ENCODE data around the gene PNP.

PNP gene

DNA sequence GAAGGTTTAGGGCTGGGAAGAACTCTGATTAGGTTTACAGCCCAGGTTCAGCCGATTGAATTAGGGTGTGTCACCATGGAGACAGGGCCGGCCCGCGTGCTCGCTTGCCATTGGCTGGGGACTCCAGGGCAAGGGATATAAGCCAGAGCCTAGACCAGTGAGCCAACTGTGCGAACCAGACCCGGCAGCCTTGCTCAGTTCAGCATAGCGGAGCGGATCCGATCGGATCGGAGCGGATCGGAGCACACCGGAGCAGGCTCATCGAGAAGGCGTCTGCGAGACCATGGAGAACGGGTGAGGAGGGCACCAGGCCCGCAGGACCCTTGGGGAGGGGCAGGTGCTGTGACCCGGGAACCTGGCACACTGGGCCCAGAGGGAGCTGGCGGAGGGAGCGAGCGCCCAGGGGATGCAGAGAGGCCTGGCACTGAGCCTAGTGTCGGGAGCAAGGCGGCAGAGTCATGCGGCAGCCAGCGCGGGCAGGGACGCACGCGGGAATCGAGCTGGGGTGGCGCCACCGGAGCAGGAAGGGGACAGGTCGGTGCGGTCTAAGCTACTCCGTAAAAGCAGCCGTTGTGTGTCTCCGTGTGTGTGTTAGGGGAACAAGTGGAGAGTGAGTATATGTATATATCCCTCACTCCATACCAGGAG lies at the start of gene PNP:
Gene PNP, plus strand, starts transcription at position 165 of the 648 bp plus-strand sequence. Its CDS starts 119 bp downstream, at position 284.
- peak within 1 kb of the TSS; percentile 87 for H3K4me3 ChIP-seq (ENCODE audit: low read length)
- TF ChIP-seq, protein P1, sequence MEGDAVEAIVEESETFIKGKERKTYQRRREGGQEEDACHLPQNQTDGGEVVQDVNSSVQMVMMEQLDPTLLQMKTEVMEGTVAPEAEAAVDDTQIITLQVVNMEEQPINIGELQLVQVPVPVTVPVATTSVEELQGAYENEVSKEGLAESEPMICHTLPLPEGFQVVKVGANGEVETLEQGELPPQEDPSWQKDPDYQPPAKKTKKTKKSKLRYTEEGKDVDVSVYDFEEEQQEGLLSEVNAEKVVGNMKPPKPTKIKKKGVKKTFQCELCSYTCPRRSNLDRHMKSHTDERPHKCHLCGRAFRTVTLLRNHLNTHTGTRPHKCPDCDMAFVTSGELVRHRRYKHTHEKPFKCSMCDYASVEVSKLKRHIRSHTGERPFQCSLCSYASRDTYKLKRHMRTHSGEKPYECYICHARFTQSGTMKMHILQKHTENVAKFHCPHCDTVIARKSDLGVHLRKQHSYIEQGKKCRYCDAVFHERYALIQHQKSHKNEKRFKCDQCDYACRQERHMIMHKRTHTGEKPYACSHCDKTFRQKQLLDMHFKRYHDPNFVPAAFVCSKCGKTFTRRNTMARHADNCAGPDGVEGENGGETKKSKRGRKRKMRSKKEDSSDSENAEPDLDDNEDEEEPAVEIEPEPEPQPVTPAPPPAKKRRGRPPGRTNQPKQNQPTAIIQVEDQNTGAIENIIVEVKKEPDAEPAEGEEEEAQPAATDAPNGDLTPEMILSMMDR (conservative IDR thresholded peaks at IDR 0.05; ENCODE audit: low read depth, low read length): no peak

DNA sequence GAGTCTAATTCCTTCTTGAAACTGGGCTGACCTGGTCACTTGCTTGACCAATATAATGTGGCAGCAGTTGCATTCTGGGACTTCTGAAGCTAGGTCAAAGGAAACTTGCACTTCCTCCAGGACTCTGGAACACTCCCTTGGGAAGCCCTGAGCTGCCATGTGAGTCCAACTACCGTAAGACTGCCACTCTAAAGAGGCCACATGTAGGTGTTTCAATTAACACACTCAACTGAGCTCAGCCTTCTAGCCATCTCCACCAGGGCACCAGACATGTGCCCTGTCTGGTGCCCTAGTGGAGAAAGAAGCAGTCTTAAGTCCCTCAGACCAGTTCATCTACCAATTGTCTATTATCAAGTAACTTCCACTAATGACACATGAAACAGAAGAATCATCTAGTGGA lies 49.8 kb upstream of the PNP start:
- no peak overlapping the region for H3K4me3 ChIP-seq (ENCODE audit: low read length)
- no peak for DNase-seq (ENCODE audit: low read depth)
- TF ChIP-seq, protein P1 (conservative IDR thresholded peaks at IDR 0.05; ENCODE audit: low read depth, low read length): no peak

More for the DNA sequence above, at the start of gene PNP:
- DNase-seq (ENCODE audit: low read depth): peak; percentile 67

DNA sequence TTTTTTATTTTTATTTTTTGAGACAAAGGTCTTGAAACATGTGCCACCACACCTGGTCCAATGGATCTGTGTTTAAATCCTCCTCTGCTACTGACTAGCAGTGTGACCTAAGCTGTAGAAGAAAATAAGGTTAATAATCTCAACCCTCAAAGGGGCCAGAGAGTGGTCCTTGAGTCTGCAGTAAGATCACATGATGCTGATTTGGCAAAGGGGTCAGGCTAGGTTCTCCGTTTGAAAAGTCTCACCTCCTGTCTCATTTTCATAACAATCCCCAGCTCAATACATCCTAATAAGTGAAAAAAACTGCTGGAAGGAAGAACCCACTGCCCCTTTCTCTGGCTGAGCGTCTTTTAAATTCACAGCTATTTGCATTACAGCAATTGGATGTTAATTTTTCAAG lies 47.9 kb upstream of the PNP start:
- DNase-seq (ENCODE audit: low read depth): no peak
- no peak overlapping the region for H3K4me3 ChIP-seq (ENCODE audit: low read length)
- TF ChIP-seq, protein P1 (conservative IDR thresholded peaks at IDR 0.05; ENCODE audit: low read depth, low read length): no peak

DNA sequence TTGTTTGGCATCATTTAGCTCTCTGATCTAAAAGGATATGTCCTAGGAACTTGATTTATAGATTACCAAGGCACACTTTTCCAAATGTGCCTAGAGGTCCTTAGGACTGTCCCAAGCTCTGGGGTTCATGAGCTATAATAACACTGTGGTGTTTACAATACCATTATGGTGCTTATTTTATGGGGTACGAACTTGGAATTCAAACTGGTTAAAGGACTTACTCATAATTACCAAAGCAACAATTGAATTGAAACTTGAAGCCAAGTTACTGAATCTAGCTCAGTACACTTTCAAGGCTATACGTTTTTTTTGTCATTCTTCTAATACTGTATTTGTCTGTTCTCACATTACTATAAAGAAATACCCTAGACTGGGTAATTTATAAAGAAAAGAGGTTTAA lies 46.3 kb upstream of the PNP start:
- DNase-seq (ENCODE audit: low read depth): no peak
- TF ChIP-seq, protein P1 (conservative IDR thresholded peaks at IDR 0.05; ENCODE audit: low read depth, low read length): no peak
- no peak overlapping the region for H3K4me3 ChIP-seq (ENCODE audit: low read length)

DNA sequence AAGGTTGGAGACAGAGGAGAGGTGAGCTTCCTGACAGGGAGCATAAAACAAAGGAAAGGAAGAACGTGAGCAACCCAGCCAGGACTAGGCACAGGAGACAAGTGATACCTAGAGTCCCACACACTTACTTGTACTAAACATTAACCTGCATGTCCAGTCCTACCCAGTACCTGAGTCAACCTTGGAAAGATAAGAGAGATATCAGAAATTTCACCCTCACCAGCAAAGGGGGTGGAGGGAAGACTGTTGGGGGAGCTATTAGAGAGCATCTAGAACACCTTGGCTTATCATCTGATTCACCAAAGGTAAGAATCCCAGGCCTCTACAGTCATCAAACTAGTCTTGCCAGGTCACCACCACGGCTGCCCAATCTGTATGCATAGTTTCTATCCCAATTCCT lies 44.4 kb upstream of the PNP start:
- no peak overlapping the region for H3K4me3 ChIP-seq (ENCODE audit: low read length)
- TF ChIP-seq, protein P1 (conservative IDR thresholded peaks at IDR 0.05; ENCODE audit: low read depth, low read length): no peak
- DNase-seq (ENCODE audit: low read depth): no peak

DNA sequence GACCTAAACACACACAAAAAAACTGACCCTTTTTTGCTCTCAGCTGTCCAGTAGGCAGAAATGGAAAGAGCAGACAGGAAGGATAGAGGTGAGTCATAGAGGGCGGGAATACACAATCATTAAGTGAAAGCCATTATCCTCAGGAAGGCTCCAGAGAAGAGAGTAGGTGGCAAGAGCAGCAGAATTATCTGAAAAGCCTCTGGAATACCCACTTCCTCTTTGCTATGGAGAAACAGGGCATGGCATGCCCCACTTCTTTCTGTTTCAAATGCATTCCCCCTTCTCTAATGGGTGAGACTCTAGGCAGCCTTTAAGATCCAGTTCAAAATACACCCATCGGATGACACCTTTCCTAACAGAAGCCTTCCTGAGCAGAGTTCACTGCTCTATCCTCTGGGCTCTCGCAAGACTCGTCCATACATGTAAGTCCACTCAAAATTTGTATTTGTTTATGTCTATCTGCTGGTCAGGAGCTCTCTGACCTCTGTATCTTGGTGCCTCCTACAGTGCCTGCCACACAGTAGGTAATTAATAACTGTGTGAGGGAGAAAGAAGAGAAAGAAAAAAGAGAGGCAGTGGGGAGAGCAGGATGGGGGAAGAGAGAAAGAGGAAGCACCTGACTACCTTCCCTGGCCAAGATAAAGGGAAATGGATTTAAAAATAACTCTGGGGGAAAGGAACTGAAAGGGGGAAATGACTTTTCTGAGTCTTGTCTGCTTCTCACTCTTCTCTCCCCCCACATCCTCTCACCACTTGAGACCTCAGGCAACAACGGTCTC lies 41.8 kb upstream of the PNP start:
- no peak for DNase-seq (ENCODE audit: low read depth)

More for the DNA sequence above, 41.8 kb upstream of the PNP start:
- H3K4me3 ChIP-seq (ENCODE audit: low read length): no peak overlapping the region
- TF ChIP-seq, protein P1 (conservative IDR thresholded peaks at IDR 0.05; ENCODE audit: low read depth, low read length): no peak

Data from retinal pigment epithelial cell (primary cell).